Astrocyte of the cerebellum (primary cell): Measurements from ENCODE around the gene TTF2.

ENCODE experiments used
- DNase-seq: peaks from one replicate; pipeline ENCODE4 v3.0.0-alpha.2; 2011; ENCODE audit warnings: low read depth
- H3K4me3 ChIP-seq: 2 replicates; pipeline ENCODE4 v1.5.1; 2011; ENCODE audit warnings: mild to moderate bottlenecking, low read depth, low read length, moderate library complexity
- CTCF ChIP-seq: IDR thresholded peaks from 2 replicates; pipeline ENCODE4 v1.5.1; 2012; ENCODE audit warnings: low read length, low read depth, moderate library complexity, mild to moderate bottlenecking; ENCODE audit errors: missing control alignments
- in situ Hi-C: cut with HindIII; loops from 2 replicates; pipeline ENCODE4 v1.10.0; 2017; ENCODE audit warnings: low sequenced_read_pairs

The TTF2 gene

GRCh38 chr1:117059678-117060440 is at the start of gene TTF2:
Gene TTF2, plus strand, starts transcription at chr1:117060326. Its CDS starts 21 bp downstream, at chr1:117060347.
- peak within 1 kb of the TSS; percentile 80 for H3K4me3 ChIP-seq
- in situ Hi-C loops = loop anchor here (25.0 kb wide), 2 partner anchors 227 to 323 kb away; no protein-coding TSS in a partner anchor
- peak; percentile 99 for DNase-seq
- TF ChIP-seq CTCF = no peak

- no peak overlapping the region for H3K4me3 ChIP-seq
- in situ Hi-C loops = no loop called here
- no peak for DNase-seq
- no peak for TF ChIP-seq CTCF
Observed at GRCh38 chr1:117011334-117011733, 48.8 kb upstream of the TTF2 start.

GRCh38 chr1:117013309-117013858 is 46.7 kb upstream of the TTF2 start:
- no peak overlapping the region for H3K4me3 ChIP-seq
- in situ Hi-C loops = no loop called here
- no peak for TF ChIP-seq CTCF
- no peak for DNase-seq

GRCh38 chr1:117014209-117014608 is 45.9 kb upstream of the TTF2 start:
- no peak for DNase-seq
- no peak for TF ChIP-seq CTCF
- H3K4me3 ChIP-seq = no peak overlapping the region
- in situ Hi-C loops = no loop called here

GRCh38 chr1:117015724-117016123 is 44.4 kb upstream of the TTF2 start:
- in situ Hi-C loops = no loop called here
- DNase-seq = no peak
- no peak for TF ChIP-seq CTCF
- H3K4me3 ChIP-seq = no peak overlapping the region

GRCh38 chr1:117017062-117017461 is 43.1 kb upstream of the TTF2 start:
- in situ Hi-C loops = no loop called here
- TF ChIP-seq CTCF = no peak
- H3K4me3 ChIP-seq = no peak overlapping the region
- no peak for DNase-seq
